Measurements from ENCODE around the gene LSAMP. TPM values are rescaled to one million over a fixed set of nuclear protein-coding genes. Genes with fewer than 3 reads are reported as not detected.

The LSAMP gene
- total RNA-seq, 1 donor from 2014 or later = 4.4 TPM

GRCh38 chr3:116102037-116102436 lies 343.2 kb downstream of the LSAMP start:
- Mint-ChIP-seq H3K36me3 (ENCODE audit: unreplicated experiment) (no peaks in the 10 kb centered on the region), H3K4me3 (ENCODE audit: unreplicated experiment) (no peak overlapping the region), H3K27ac (ENCODE audit: unreplicated experiment) (no peak overlapping the region), H3K27me3 (ENCODE audit: unreplicated experiment) (no peaks in the 10 kb centered on the region), H3K4me1 (ENCODE audit: unreplicated experiment) (peaks cover 3% of the 10 kb centered on the region), H3K9me3 (ENCODE audit: unreplicated experiment) (no peaks in the 10 kb centered on the region)
- no peak for TF ChIP-seq CTCF (IDR thresholded peaks at IDR 0.05)
- DNase-seq (ENCODE audit: extremely low spot score, unreplicated experiment) = no peak

- Mint-ChIP-seq H3K27ac (ENCODE audit: unreplicated experiment) (no peak overlapping the region), H3K4me3 (ENCODE audit: unreplicated experiment) (no peak overlapping the region), H3K4me1 (ENCODE audit: unreplicated experiment) (no peaks in the 10 kb centered on the region), H3K36me3 (ENCODE audit: unreplicated experiment) (no peaks in the 10 kb centered on the region), H3K27me3 (ENCODE audit: unreplicated experiment) (no peaks in the 10 kb centered on the region), H3K9me3 (ENCODE audit: unreplicated experiment) (no peaks in the 10 kb centered on the region)
- TF ChIP-seq CTCF (IDR thresholded peaks at IDR 0.05) = no peak
- DNase-seq (ENCODE audit: extremely low spot score, unreplicated experiment) = no peak
Measured at GRCh38 chr3:116097226-116097625, 348.1 kb downstream of the LSAMP start.

- Mint-ChIP-seq H3K27ac (ENCODE audit: unreplicated experiment) (no peak overlapping the region), H3K4me1 (ENCODE audit: unreplicated experiment) (no peaks in the 10 kb centered on the region), H3K9me3 (ENCODE audit: unreplicated experiment) (no peaks in the 10 kb centered on the region), H3K27me3 (ENCODE audit: unreplicated experiment) (no peaks in the 10 kb centered on the region), H3K4me3 (ENCODE audit: unreplicated experiment) (no peak overlapping the region), H3K36me3 (ENCODE audit: unreplicated experiment) (no peaks in the 10 kb centered on the region)
- TF ChIP-seq CTCF (IDR thresholded peaks at IDR 0.05) = no peak
- no peak for DNase-seq (ENCODE audit: extremely low spot score, unreplicated experiment)
Measured at GRCh38 chr3:116096631-116097030, 348.7 kb downstream of the LSAMP start.

GRCh38 chr3:116093374-116093773 lies 351.9 kb downstream of the LSAMP start:
- H3K27me3 Mint-ChIP-seq (ENCODE audit: unreplicated experiment) = no peaks in the 10 kb centered on the region
- DNase-seq (ENCODE audit: extremely low spot score, unreplicated experiment) = no peak
- H3K4me1 Mint-ChIP-seq (ENCODE audit: unreplicated experiment) = no peaks in the 10 kb centered on the region
- H3K4me3 Mint-ChIP-seq (ENCODE audit: unreplicated experiment) = no peak overlapping the region
- H3K36me3 Mint-ChIP-seq (ENCODE audit: unreplicated experiment) = no peaks in the 10 kb centered on the region
- no peaks in the 10 kb centered on the region for H3K9me3 Mint-ChIP-seq (ENCODE audit: unreplicated experiment)
- H3K27ac Mint-ChIP-seq (ENCODE audit: unreplicated experiment) = no peak overlapping the region
- no peak for TF ChIP-seq CTCF (IDR thresholded peaks at IDR 0.05)

GRCh38 chr3:116087426-116087825 lies 357.9 kb downstream of the LSAMP start:
- Mint-ChIP-seq H3K9me3 (ENCODE audit: unreplicated experiment) (peaks cover 4% of the 10 kb centered on the region), H3K27me3 (ENCODE audit: unreplicated experiment) (no peaks in the 10 kb centered on the region), H3K4me3 (ENCODE audit: unreplicated experiment) (no peak overlapping the region), H3K27ac (ENCODE audit: unreplicated experiment) (no peak overlapping the region), H3K36me3 (ENCODE audit: unreplicated experiment) (no peaks in the 10 kb centered on the region), H3K4me1 (ENCODE audit: unreplicated experiment) (peaks cover 3% of the 10 kb centered on the region)
- DNase-seq (ENCODE audit: extremely low spot score, unreplicated experiment) = no peak
- TF ChIP-seq CTCF (IDR thresholded peaks at IDR 0.05) = no peak

Data from osteocyte (in vitro differentiated cells).